MM.1S (cell line): Measurements from ENCODE around the gene KIF18B.

Source experiments
- DNase-seq: peaks from one replicate; pipeline ENCODE4 v3.0.0-alpha.2; 2015
- H2AFZ ChIP-seq: fragments of 300-600 bp; sonication (generic); 2 replicates; pipeline ENCODE4 v1.6.0; 2016; ENCODE audit warnings: antibody characterized with exemption, low read length
- H3F3A ChIP-seq: fragments of 300-600 bp; sonication (generic); 2 replicates; pipeline ENCODE4 v1.6.1; 2016; ENCODE audit warnings: mild to moderate bottlenecking, antibody characterized with exemption, low read length, moderate library complexity, mixed read lengths; ENCODE audit not compliant: insufficient read depth
- H3K27ac ChIP-seq: fragments of 300-600 bp; sonication (generic); 2 replicates; pipeline ENCODE4 v1.5.1; 2016; ENCODE audit warnings: mild to moderate bottlenecking, low read length
- H3K27me3 ChIP-seq: fragments of 300-600 bp; sonication (generic); replicated peaks from 2 replicates; pipeline ENCODE4 v1.6.0; 2016; ENCODE audit warnings: low read length; ENCODE audit not compliant: insufficient read depth
- H3K36me3 ChIP-seq: fragments of 300-600 bp; sonication (generic); replicated peaks from 2 replicates; pipeline ENCODE4 v1.6.1; 2016; ENCODE audit warnings: mild to moderate bottlenecking, low read length, mixed read lengths; ENCODE audit not compliant: insufficient read depth
- H3K4me1 ChIP-seq: fragments of 300-600 bp; sonication (generic); 2 replicates; pipeline ENCODE4 v1.6.1; 2016; ENCODE audit warnings: low read length, mixed read lengths
- H3K4me2 ChIP-seq: fragments of 300-600 bp; sonication (generic); 2 replicates; pipeline ENCODE4 v1.6.0; 2016; ENCODE audit warnings: low read depth, low read length
- H3K4me3 ChIP-seq: fragments of 300-600 bp; sonication (generic); 2 replicates; pipeline ENCODE4 v1.5.1; 2016; ENCODE audit warnings: low read length, mixed read lengths
- H3K79me2 ChIP-seq: fragments of 300-600 bp; sonication (generic); 2 replicates; pipeline ENCODE4 v1.6.1; 2016; ENCODE audit warnings: mixed run types, low read length, mixed read lengths
- H3K9ac ChIP-seq: fragments of 300-600 bp; sonication (generic); 2 replicates; pipeline ENCODE4 v1.6.1; 2016; ENCODE audit warnings: low read length, mixed read lengths
- H3K9me2 ChIP-seq: fragments of 300-600 bp; sonication (generic); replicated peaks from 2 replicates; pipeline ENCODE4 v1.6.1; 2016; ENCODE audit warnings: mild to moderate bottlenecking, low read length, mixed read lengths; ENCODE audit not compliant: insufficient read depth
- H3K9me3 ChIP-seq: fragments of 300-600 bp; sonication (generic); replicated peaks from 2 replicates; pipeline ENCODE4 v1.6.1; 2016; ENCODE audit warnings: mild to moderate bottlenecking, low read length, mixed read lengths; ENCODE audit not compliant: insufficient read depth
- H4K20me1 ChIP-seq: fragments of 300-600 bp; sonication (generic); 2 replicates; pipeline ENCODE4 v1.6.1; 2016; ENCODE audit warnings: mild to moderate bottlenecking, low read length, moderate library complexity, mixed read lengths; ENCODE audit not compliant: insufficient read depth
- CTCF ChIP-seq: fragments of 300-600 bp; sonication (generic); IDR thresholded peaks from 2 replicates; pipeline ENCODE4 v1.5.1; 2016; ENCODE audit warnings: antibody characterized with exemption, low read length, mixed read lengths
- EZH2 ChIP-seq: fragments of 300-600 bp; sonication (generic); optimal IDR thresholded peaks from 2 replicates; pipeline ENCODE3; 2017; ENCODE audit warnings: low read depth, mild to moderate bottlenecking, antibody characterized with exemption, low read length, mixed read lengths
- EZH2phosphoT487 ChIP-seq: fragments of 300-600 bp; sonication (generic); IDR thresholded peaks from 2 replicates; pipeline ENCODE4 v1.6.1; 2018; ENCODE audit warnings: antibody characterized with exemption, low read length

Gene KIF18B

GRCh38 chr17:44992242-44992939 is 44.8 kb upstream of the KIF18B start:
- TF ChIP-seq EZH2phosphoT487, result no peak
- no peak for TF ChIP-seq CTCF
- TF ChIP-seq EZH2, result no peak

GRCh38 chr17:44990994-44991393 is 43.4 kb upstream of the KIF18B start:
- no peak overlapping the region for H3K4me2 ChIP-seq
- no peaks in the 10 kb centered on the region for H3K4me1 ChIP-seq
- H3K27me3 ChIP-seq, result peaks cover 55% of the 10 kb centered on the region
- no peaks in the 10 kb centered on the region for H3K9me3 ChIP-seq
- no peak for DNase-seq
- H3F3A ChIP-seq, result no peaks in the 10 kb centered on the region
- H3K9ac ChIP-seq, result no peak overlapping the region
- H3K27ac ChIP-seq, result no peak overlapping the region
- no peaks in the 10 kb centered on the region for H4K20me1 ChIP-seq
- no peaks in the 10 kb centered on the region for H3K36me3 ChIP-seq
- no peak overlapping the region for H2AFZ ChIP-seq
- TF ChIP-seq CTCF, result no peak
- TF ChIP-seq EZH2phosphoT487, result no peak
- no peak for TF ChIP-seq EZH2
- H3K79me2 ChIP-seq, result no peaks in the 10 kb centered on the region
- H3K9me2 ChIP-seq, result no peaks in the 10 kb centered on the region
- no peak overlapping the region for H3K4me3 ChIP-seq

More at GRCh38 chr17:44992242-44992939, 44.8 kb upstream of the KIF18B start:
- Histone ChIP-seq H3K4me1 (no peaks in the 10 kb centered on the region), H4K20me1 (no peaks in the 10 kb centered on the region), H2AFZ (no peak overlapping the region), H3K27ac (no peak overlapping the region), H3F3A (no peaks in the 10 kb centered on the region), H3K9ac (no peak overlapping the region), H3K4me3 (no peak overlapping the region), H3K36me3 (no peaks in the 10 kb centered on the region), H3K79me2 (no peaks in the 10 kb centered on the region), H3K27me3 (peaks cover 43% of the 10 kb centered on the region), H3K9me3 (no peaks in the 10 kb centered on the region), H3K9me2 (no peaks in the 10 kb centered on the region), H3K4me2 (no peak overlapping the region)
- DNase-seq, result no peak

- no peak overlapping the region for H3K4me3 ChIP-seq
- H3K4me2 ChIP-seq, result no peak overlapping the region
- H3K9me2 ChIP-seq, result no peaks in the 10 kb centered on the region
- no peak overlapping the region for H2AFZ ChIP-seq
- H3K4me1 ChIP-seq, result no peaks in the 10 kb centered on the region
- peaks cover 62% of the 10 kb centered on the region for H3K27me3 ChIP-seq
- no peak overlapping the region for H3K9ac ChIP-seq
- no peaks in the 10 kb centered on the region for H3K36me3 ChIP-seq
- H3F3A ChIP-seq, result no peaks in the 10 kb centered on the region
- no peak overlapping the region for H3K27ac ChIP-seq
- H3K79me2 ChIP-seq, result no peaks in the 10 kb centered on the region
- TF ChIP-seq CTCF, result no peak
- no peak for TF ChIP-seq EZH2phosphoT487
- no peak for TF ChIP-seq EZH2
- no peaks in the 10 kb centered on the region for H4K20me1 ChIP-seq
- DNase-seq, result no peak
- no peaks in the 10 kb centered on the region for H3K9me3 ChIP-seq
These were observed 42.1 kb upstream of the KIF18B start for GRCh38 chr17:44989552-44990138.
